DMS79 treated with DMSO at 0.1 percent for 48 hours (cell line): ENCODE measurements around the gene DEFB126.
"Not testable (repeated sequence)": the region's sequence is repeated elsewhere in the genome, so short reads cannot be mapped to it uniquely, and the experiment has no call there.

Experiments
- DNase-seq: peaks from one replicate; lab custom pipeline; 2025; lab: John Stamatoyannopoulos, UW

The DEFB126 gene, protein sequence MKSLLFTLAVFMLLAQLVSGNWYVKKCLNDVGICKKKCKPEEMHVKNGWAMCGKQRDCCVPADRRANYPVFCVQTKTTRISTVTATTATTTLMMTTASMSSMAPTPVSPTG

DNA sequence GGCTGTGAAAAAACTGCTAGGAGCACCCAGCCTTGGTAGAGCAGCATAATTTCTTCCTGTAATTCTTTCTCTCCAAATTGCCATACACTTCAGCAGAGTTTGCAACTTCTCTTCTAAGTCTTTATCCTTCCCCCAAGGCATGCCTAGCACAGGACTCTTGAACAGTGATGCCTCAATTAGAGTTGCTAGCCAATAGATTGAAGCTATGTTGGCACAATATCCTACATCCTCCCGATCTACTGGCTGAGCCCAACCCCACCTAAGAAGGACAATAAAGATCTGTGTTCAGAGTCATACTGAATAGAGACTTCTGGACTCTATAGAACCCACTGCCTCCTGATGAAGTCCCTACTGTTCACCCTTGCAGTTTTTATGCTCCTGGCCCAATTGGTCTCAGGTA is at the start of gene DEFB126:
DEFB126 (plus strand) TSS at position 301 of the 400 bp plus-strand sequence; CDS start at position 340, 39 bp downstream.
- DNase-seq, result no peak

DNA sequence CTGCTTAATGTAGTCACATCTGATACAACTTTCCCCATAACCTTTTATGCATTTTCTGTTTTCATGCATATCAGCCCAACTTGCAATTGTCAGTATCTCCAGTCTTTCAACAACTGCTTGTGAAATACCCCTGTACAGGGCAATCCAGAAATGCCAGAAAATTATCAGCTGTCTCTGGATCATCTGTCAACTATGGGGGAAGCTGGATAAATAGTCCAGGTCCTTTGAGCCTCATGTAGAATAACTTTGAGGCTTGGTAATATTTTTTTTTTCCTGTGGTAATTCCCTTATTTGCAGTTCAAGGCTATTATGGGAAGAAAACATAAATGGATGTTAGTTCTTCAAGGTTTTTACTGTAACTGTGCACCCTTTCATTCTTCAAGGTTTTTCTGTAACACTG is 48.7 kb upstream of the DEFB126 start:
- DNase-seq, result no peak

DNA sequence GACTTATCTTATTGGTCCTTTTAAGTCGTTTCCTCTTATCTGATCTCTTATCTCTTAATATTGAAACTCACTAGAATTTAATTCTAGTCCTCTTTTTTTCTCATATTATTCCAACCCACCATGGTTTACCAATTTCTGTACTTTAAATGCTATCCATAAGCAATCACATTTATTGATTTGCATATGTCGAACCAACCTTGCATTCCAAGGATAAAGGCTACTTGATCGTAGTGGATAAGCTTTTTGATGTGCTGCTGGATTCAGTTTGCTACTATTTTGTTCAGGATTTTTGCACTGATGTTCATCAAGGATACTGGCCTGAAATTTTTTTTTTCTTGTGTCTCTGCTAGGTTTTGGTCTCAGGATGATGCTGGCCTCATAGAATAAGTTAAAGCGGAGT is 47.2 kb upstream of the DEFB126 start:
- no peak for DNase-seq

DNA sequence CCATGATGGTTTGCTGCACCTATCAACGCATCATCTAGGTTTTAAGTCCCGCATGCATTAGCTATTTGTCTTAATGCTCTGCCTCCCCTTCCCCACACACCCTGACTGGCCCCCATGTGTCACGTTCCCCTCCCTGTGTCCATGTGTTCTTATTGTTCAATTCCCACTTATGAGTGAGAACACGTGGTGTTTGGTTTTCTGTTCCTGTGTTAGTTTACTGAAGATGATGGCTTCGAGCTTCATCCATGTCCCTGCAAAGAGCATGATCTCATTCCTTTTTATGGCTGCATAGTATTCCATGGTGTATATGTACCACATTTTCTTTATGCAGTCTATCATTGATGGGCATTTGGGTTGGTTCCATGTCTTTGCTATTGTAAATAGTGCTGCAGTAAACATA is 44.7 kb upstream of the DEFB126 start:
- DNase-seq, result not testable (repeated sequence)

DNA sequence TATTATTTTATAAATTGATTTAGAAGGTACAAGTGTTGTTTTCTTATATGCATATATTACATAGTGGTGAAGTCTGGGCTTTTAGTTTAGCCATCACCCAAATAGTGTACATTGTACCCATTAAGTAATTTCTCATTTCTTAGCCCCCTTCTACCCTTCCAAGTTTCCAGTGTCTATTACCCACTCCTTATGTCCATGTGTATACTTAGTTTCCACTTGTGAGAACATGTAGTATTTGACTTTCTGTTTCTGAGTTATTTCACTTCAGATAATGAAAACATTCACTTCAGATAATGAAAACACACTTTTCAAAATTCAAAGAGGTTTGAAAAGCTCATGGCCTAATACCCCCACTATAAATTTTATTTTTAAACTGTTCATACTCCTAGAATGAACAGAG is 40.4 kb upstream of the DEFB126 start:
- DNase-seq, result no peak

DNA sequence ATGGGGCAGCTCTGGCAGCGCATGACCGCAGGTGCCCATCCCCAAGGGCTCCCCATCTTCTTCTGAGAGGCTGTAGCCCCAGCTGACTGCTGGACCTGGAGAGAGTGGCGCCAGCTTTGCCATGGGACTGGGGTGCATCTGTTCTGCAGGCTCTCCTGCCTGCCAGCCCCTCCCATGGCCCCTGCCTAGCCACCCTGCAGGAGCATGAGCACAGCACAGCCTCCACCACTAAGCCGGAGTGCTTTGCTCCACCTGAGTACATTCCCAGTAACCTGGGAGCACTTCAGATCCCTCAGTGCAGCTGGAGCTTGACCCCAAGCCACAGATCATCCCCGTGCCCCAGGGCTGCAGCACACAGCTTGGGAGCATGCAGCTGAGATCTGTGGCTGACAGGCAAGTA is 38.9 kb upstream of the DEFB126 start:
- no peak for DNase-seq

DNA sequence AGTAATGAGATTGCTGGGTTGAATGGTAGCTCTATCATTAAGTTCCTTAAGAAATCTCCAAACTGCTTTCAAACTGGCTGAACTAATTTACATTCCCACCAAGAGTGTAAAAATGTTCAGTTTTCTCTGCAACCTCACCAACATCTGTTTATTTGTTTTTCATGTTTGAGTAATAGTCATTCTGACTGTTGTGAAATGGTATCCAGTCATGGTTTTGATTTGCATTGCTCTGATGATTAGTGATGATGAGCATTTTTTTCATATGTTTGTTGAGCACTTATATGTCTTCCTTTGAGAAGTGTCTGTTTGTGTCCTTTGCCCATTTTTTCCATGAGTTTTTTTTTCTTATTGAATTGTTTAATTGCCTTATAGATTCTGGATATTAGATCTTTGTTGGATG is 30.0 kb upstream of the DEFB126 start:
- DNase-seq, result no peak

DNA sequence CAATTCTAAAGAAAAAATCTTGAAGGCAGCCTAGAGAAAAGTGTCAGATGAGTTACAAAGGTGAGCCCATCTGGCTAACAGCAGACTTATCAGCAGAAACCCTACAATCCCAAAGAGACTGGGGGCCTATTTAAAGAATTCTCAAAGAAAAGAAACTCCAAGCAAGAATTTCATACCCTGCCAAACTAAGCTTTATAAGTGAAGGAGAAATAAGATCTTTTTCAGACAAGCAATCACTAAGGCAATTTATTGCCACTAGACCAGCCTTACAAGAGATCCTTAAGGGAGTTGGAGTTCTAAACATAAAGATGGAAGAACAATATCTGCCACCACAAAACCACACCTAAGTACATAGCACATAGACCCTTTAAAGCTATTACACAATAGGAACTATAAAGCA is 24.9 kb upstream of the DEFB126 start:
- no peak for DNase-seq

DNA sequence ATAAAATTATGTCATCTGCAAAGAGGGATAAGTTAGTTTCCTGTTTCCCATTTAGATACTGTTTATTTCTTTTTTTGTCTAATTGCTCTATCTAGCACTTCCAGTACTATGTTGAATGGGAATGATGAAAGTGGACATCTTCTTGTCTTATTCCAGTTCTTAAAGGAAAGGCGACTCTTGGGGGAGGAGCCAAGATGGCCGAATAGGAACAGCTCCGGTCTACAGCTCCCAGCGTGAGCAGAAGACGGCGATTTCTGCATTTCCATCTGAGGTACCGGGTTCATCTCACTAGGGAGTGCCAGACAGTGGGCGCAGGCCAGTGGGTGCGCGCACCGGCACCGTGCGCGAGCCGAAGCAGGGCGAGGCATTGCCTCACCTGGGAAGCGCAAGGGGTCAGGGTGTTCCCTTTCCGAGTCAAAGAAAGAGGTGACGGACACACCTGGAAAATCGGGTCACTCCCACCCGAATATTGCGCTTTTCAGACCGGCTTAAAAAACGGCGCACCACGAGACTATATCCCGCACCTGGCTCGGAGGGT is 12.5 kb upstream of the DEFB126 start:
- not testable (repeated sequence) for DNase-seq

DNA sequence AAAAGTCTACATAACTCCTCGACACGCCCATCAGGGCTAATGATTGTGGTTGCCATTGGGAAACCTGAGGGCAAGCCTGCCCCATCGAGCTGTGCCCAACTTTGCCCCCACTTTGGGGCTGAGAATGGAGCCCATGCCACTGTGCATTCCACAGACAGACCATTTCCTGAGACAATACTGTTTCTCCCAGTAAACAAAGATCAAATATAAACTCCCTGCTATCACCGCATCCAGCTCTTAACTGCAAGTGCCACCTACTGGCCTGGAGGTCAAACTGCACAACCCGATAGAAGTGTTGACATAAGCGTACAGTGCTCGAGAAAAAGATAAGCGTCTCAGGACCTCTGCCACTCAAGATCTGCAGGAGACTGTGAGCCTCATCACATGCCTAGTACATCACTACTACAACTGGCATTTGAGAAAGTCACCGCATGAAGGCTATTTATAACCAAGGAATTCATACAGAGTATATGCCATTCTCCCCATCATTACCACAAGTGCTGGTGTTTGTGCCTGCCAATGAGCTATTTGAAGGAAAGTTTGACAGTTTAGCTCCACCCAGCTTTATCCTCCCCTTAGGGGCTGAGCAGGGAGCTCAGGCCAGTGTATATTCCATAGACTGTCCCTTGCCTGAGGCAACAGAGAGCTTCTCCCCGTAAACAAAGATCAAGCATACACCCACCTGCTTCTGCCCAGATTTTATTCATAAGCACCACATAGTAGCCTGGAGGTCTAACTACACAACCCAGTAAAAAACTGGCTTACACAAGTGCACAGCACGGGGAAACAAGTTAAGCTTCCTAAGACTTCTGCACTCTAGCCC is 4.5 kb upstream of the DEFB126 start:
- no peak for DNase-seq

DNA sequence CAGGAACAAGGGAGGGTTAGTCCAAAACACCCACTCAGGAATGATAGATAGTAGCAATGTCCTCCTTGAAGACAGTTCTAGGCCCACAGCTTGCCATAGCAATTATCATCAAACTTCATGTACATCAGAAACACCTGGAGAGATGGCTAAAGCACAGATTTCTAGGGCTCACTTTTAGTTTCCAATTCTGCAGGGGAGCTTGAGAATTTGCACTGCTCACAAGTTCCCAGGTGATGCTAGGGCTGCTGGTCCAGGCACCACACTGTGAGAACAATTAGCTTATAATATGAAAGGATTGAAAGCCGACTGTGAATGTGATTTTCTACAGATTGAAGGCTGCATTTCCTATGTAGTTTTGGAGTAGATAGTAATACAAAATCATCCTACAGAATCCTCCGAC is 3.5 kb downstream of the DEFB126 start:
- DNase-seq, result no peak

DNA sequence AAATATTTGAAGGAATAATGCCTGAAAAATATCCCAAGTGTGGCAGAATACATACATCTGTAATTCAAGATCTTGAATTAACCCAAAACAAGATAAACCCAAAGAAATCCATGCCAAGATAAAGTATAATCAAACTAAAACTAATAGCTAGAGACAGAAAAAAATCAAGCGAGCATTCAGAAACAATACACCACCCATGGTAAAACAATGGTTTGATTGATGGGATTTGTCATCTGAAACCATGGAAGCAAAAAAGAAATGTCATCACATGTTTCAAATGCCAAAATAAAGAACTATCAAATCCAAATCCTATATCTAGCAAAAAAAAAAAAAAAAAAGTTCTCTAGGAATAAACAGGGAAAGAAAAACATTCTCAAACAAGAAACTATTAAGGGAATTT is 9.7 kb downstream of the DEFB126 start:
- DNase-seq, result no peak

DNA sequence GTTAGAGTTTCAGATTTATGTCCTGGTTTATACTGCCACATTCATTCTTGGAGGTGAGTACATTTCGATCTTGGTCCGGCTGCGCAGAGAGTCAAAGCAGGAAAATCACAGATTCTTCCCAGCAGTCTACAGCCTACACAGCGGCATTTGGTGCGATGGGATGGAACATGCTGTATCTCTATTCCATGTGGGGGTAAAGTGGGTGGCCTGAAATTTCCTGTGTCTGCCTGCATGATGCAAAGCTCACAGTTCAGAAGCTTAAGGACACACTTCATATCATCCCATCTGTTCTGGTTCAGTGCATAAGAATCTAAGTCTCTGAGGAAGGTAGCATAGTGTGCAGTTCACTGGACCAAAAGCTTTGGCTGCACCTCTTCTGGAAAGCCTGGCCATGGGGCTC is 14.8 kb downstream of the DEFB126 start, which contains the start of gene DEFB127:
DEFB127 (plus strand) TSS at position 301 of the 400 bp plus-strand sequence; CDS start at position 392, 91 bp downstream.
- DNase-seq, result no peak

DNA sequence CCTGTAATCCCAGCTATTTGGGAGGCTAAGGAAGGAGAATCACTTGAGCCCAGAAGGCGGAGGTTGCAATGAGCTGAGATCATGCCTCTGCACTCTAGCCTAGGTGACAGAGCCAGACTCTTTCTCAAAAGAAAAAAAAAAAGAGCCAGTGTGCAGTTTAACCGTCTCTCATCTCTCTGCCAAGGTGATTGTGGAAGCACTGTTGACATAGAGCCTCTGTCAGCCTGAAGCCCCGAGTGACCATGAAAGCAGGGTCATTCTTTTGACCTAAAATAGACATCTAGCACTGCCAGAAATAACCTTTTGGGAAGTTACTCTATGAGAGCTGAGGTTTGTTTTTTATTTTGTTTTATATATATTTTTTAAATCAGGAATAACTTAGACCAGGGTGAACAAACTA is 22.2 kb downstream of the DEFB126 start:
- no peak for DNase-seq

DNA sequence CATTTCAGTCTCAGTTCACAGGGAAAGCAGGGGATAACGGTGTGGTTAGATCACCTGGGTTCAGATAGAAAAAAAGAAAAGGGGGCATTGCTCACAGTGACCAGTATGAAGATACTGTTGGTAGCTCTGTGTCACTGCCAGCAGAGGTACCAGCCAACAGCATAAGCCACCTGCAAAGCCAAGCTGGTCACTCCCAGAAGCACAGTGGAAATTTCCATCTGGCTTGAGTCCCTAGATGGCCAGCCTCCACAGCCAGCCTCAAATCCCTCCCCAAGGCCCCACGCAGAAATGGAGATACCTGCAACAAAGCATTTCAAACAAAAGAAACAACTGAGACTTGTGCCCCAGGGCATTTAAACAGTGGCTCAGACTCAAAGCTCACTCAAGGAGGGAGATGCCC is 26.5 kb downstream of the DEFB126 start:
- no peak for DNase-seq

DNA sequence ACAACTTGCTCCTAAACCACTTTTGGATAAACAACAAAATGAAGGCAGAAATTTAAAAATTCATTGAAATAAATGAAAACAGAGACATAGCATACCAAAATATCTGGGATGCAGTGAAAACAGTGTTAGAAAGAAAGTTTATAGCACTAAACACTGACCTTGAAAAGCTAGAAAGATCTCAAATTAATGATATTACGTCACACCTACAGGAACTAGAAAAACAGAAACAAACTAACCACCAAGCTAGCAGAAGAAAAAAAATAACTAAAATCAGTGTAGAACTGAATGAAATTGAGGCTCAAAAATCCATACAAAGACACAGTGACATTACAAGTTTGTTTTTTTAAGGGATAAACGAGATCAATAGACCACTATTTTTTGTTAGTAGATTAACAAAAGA is 41.9 kb downstream of the DEFB126 start:
- no peak for DNase-seq

DNA sequence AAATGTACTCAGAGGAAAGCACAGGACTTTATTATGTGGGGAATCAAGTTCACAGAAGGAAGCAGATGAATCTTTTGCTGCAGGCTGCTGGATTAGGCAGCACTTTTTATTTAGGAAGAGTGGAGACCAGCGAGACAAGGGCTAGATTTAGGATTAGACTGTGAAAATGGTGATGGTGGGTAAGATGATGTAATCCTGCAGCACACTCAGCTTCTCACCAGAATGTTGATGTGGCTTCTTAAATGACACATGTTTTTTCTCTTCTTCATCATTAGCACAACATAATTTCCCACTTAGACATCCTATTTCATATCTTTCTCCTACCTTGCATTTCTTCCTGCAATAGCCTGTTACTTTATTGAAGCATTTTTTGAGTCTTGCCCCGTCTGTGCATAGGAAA is 45.3 kb downstream of the DEFB126 start:
- no peak for DNase-seq

DNA sequence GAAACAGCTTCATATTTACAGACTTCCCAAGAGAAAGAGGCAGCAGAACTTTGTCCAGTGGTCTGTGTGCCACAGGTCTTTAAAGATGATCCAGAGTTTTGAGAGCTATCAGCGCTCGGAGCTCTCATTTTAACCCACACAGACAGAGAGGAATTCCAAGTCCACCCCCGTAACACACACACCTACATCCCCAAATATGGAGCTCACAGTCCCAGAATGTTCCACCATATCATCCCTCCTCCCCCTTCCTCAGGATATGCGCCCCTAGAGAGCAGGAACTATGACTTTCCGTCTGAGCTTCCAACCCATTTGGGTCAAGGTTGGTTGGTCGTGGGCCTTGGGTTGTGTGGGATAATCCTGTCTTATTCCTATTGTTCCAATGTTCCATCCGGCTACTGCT is 47.2 kb downstream of the DEFB126 start, which contains the start of gene DEFB128:
DEFB128 (minus strand) TSS at position 101 of the 400 bp plus-strand sequence; CDS start at position 13, 88 bp downstream.
- no peak for DNase-seq
